Measurements from ENCODE around the gene TRMT61B.

DNA sequence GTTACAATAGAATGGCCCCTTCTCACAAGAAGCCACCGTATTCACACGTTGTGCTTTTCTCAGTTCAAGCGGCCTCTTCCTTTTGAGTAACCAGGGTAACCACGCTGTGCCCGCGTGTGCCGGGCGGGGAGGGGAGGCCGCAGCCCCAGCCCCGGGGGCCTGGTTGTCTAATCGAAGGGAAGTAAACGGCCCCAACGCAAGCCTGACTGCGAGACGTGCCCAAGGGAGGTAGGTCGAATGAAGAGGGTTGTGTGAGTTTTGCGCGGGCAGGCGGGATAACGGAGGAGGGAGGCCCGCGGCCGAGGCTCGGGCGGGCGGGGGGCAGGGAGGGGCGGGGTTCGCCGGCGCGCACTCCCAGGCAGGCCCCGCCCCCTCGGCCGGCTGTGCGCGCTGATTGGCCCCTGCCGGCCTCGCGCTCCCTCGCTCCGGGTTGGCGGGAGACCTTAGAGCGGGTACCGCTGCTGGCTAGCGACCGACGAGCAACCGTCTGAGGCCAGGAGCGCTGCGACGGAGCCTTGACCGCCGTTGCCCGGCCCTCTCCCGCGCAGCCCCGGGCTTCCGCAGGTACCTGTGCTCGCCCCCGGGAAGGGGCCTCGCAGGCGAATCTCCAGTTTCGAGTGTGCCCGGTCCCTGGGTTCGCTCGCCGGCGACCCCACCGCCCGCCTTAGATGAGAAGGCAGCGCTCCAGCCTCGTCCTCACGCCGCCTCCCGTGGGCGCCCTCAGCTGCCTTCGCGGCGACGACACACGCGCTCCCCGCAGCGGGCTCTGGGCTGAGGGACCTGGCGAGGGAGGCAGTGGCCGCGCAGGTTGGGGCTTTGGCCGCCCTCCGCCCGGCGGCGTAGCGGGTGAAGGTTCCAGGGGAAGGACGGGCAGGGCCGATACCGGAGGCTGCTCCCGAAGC, 59.5 kb downstream of the TRMT61B start, which contains the start of gene SPDYA:
- TF ChIP-seq, protein P1, sequence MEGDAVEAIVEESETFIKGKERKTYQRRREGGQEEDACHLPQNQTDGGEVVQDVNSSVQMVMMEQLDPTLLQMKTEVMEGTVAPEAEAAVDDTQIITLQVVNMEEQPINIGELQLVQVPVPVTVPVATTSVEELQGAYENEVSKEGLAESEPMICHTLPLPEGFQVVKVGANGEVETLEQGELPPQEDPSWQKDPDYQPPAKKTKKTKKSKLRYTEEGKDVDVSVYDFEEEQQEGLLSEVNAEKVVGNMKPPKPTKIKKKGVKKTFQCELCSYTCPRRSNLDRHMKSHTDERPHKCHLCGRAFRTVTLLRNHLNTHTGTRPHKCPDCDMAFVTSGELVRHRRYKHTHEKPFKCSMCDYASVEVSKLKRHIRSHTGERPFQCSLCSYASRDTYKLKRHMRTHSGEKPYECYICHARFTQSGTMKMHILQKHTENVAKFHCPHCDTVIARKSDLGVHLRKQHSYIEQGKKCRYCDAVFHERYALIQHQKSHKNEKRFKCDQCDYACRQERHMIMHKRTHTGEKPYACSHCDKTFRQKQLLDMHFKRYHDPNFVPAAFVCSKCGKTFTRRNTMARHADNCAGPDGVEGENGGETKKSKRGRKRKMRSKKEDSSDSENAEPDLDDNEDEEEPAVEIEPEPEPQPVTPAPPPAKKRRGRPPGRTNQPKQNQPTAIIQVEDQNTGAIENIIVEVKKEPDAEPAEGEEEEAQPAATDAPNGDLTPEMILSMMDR (IDR thresholded peaks at IDR 0.05), result peak in 1 of 12 donors; percentile 7
- TF ChIP-seq POLR2A (IDR thresholded peaks at IDR 0.05), result no peak

Data from heart left ventricle (tissue), 13 donors.